ENCODE results near the gene APOD. TPM values are rescaled to one million over a fixed set of nuclear protein-coding genes. Genes with fewer than 3 reads are reported as not detected.
A peak's percentile ranks its signal among the peaks of the same experiment; 100 is the strongest.

APOD gene
- total RNA-seq, 1 donor, result 2.9 TPM

DNA sequence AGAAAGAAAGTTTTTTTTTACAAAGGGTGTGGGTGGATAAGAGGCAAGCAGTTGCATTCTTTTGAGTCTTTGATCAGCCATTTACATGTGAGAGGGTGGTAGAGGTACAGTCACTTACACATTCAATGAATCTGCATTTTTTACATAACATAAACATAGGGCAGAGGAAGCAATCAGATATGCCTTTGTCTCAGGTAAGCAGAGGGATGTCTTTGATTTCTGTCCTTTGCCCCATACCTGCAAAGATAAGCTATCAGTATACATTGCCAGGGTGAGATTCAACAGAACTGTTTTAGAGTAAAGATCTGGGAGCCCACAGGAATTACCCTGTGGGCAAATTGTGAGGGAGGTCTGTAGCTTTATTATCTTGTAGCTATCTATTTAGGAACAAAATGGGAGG lies 35.2 kb downstream of the APOD start:
- no peak for DNase-seq (ENCODE audit: low read depth)
- H3K4me3 ChIP-seq (ENCODE audit: low read depth, low read length), result no peak overlapping the region
- TF ChIP-seq, protein P1, sequence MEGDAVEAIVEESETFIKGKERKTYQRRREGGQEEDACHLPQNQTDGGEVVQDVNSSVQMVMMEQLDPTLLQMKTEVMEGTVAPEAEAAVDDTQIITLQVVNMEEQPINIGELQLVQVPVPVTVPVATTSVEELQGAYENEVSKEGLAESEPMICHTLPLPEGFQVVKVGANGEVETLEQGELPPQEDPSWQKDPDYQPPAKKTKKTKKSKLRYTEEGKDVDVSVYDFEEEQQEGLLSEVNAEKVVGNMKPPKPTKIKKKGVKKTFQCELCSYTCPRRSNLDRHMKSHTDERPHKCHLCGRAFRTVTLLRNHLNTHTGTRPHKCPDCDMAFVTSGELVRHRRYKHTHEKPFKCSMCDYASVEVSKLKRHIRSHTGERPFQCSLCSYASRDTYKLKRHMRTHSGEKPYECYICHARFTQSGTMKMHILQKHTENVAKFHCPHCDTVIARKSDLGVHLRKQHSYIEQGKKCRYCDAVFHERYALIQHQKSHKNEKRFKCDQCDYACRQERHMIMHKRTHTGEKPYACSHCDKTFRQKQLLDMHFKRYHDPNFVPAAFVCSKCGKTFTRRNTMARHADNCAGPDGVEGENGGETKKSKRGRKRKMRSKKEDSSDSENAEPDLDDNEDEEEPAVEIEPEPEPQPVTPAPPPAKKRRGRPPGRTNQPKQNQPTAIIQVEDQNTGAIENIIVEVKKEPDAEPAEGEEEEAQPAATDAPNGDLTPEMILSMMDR (IDR thresholded peaks at IDR 0.05; ENCODE audit: insufficient read depth, low read length), result no peak

DNA sequence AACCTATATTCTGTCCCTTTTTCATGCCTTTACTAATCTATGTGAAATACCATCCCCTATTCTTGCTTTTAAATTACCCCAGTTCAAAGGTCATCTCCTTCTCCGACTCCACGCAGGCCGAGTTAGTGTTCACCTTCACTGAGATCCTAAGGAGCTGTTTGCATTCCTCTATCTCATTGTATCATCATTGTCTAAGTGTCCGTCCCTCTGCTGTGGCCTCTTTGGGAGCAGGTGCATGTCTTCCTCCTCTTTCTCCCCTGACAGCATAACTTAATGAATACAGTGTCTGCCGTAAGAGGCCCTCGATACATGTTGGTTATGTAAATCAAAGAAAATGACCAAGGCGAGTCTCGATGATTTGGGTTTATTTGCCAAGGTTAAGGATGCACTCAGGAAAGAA lies 35.7 kb downstream of the APOD start:
- no peak for DNase-seq (ENCODE audit: low read depth)

DNA sequence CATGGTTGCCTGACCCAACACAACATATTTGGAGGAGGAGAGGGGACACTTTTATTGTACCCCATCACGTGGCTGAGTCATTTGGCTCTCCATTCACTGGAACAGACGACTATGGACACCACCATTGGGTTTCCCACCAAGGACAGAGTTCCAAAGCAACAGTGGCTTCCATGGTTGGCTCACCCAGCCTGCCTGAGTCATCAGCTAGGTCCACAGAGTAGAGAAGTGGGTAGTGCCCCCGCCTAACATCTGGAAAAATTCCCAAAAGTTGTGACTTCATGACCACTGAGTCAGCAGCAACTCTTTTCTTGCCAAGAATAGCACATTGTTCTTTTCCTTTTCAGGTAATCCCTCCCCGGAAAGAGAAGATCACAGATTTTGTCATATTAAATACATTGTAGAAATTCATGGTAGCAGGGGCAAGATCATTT lies 37.6 kb downstream of the APOD start:
- peak overlapping the region; percentile 18 for H3K4me3 ChIP-seq (ENCODE audit: low read depth, low read length)
- peak; percentile 91 for DNase-seq (ENCODE audit: low read depth)
- TF ChIP-seq, protein P1 (IDR thresholded peaks at IDR 0.05; ENCODE audit: insufficient read depth, low read length), result no peak

More for the DNA sequence above, 35.7 kb downstream of the APOD start:
- TF ChIP-seq, protein P1 (IDR thresholded peaks at IDR 0.05; ENCODE audit: insufficient read depth, low read length), result no peak
- no peak overlapping the region for H3K4me3 ChIP-seq (ENCODE audit: low read depth, low read length)

GRCh38 chr3:195544634-195545033 lies 39.1 kb downstream of the APOD start:
- no peak overlapping the region for H3K4me3 ChIP-seq (ENCODE audit: low read depth, low read length)
- DNase-seq (ENCODE audit: low read depth), result peak; percentile 81
- TF ChIP-seq, protein P1 (IDR thresholded peaks at IDR 0.05; ENCODE audit: insufficient read depth, low read length), result no peak

DNA sequence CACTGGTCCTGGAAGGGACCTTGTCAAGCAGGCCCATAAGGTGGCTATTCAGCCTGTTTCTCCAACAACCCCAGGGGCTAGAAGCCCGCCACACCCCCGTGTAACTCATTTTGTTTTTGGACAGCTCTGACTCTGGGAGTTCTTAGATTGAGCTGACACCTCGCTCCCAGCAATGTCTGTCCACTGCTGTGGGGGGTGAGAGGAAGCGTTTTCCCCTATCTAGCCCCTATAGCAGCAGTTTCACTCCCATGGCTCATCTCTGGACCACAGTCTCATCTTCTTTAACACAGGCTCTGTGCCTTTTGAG lies 39.6 kb downstream of the APOD start:
- DNase-seq (ENCODE audit: low read depth), result no peak
- no peak overlapping the region for H3K4me3 ChIP-seq (ENCODE audit: low read depth, low read length)
- TF ChIP-seq, protein P1 (IDR thresholded peaks at IDR 0.05; ENCODE audit: insufficient read depth, low read length), result no peak

- DNase-seq (ENCODE audit: low read depth), result peak; percentile 31
- peak overlapping the region; percentile 62 for H3K4me3 ChIP-seq (ENCODE audit: low read depth, low read length)
- TF ChIP-seq, protein P1 (IDR thresholded peaks at IDR 0.05; ENCODE audit: insufficient read depth, low read length), result no peak
These were observed 40.1 kb downstream of the APOD start for GRCh38 chr3:195543500-195544229.
